HCT116 (cell line): Measurements from ENCODE around the gene OR51E2.

Experiments
- CEBPB ChIP-seq: IDR thresholded peaks from 2 replicates; pipeline ENCODE4 v1.6.1; 2012; ENCODE audit warnings: low read depth
- ELF1 ChIP-seq: IDR thresholded peaks from 2 replicates; pipeline ENCODE4 v1.6.1; 2012; ENCODE audit warnings: low read depth, borderline replicate concordance
- EZH2 ChIP-seq: fragments of 200-600 bp; sonication (generic); IDR thresholded peaks from 2 replicates; pipeline ENCODE4 v1.6.1; 2017; ENCODE audit warnings: antibody characterized with exemption, mixed run types
- EZH2phosphoT487 ChIP-seq: fragments of 200-600 bp; IDR thresholded peaks from 2 replicates; pipeline ENCODE4 v1.6.1; 2018; ENCODE audit warnings: antibody characterized with exemption, borderline replicate concordance
- JUND ChIP-seq: IDR thresholded peaks from 2 replicates; pipeline ENCODE4 v1.6.1; 2012
- POLR2A ChIP-seq: IDR thresholded peaks from 2 replicates; pipeline ENCODE4 v1.7.0; 2011; ENCODE audit warnings: borderline replicate concordance; ENCODE audit not compliant: insufficient read depth, insufficient read length; ENCODE audit errors: extremely low read depth
- POLR2AphosphoS5 ChIP-seq: IDR thresholded peaks from 2 replicates; pipeline ENCODE4 v1.6.1; 2011; ENCODE audit warnings: mild to moderate bottlenecking, low read depth, low read length, moderate library complexity
- SIN3A ChIP-seq: IDR thresholded peaks from 2 replicates; pipeline ENCODE4 v1.6.1; 2012; ENCODE audit warnings: low read depth
- SRF ChIP-seq: IDR thresholded peaks from 2 replicates; pipeline ENCODE4 v1.6.1; 2012; ENCODE audit warnings: low read depth
- TCF7L2 ChIP-seq: IDR thresholded peaks from 2 replicates; pipeline ENCODE4 v1.7.0; 2011; ENCODE audit warnings: borderline replicate concordance, inconsistent platforms; ENCODE audit not compliant: insufficient read depth, insufficient read length; ENCODE audit errors: extremely low read depth
- YY1 ChIP-seq: IDR thresholded peaks from 2 replicates; pipeline ENCODE4 v1.6.1; 2011; ENCODE audit warnings: low read length, low read depth, moderate library complexity, mild to moderate bottlenecking; ENCODE audit not compliant: insufficient replicate concordance; ENCODE audit errors: extremely low read depth
- TF ChIP-seq, protein P1 (sequence below), 3 experiments: fragments of 200-600 bp in 1 of 3; sonication (generic) in 1 of 3; IDR thresholded peaks in 2 of 3; conservative IDR thresholded peaks in 1 of 3; 2 replicates each; pipeline ENCODE4 v1.5.1; 2012 to 2017; ENCODE audit warnings: low read depth in 2 of 3, low read length in 2 of 3, antibody characterized with exemption in 1 of 3, borderline replicate concordance in 1 of 3, control low read depth in 1 of 3, mild to moderate bottlenecking in 1 of 3, mixed read lengths in 1 of 3, mixed run types in 1 of 3, moderate library complexity in 1 of 3; ENCODE audit not compliant: insufficient read depth in 1 of 3
- TF ChIP-seq, protein P2 (sequence below): IDR thresholded peaks from 2 replicates; pipeline ENCODE4 v1.6.1; 2012

DNA sequence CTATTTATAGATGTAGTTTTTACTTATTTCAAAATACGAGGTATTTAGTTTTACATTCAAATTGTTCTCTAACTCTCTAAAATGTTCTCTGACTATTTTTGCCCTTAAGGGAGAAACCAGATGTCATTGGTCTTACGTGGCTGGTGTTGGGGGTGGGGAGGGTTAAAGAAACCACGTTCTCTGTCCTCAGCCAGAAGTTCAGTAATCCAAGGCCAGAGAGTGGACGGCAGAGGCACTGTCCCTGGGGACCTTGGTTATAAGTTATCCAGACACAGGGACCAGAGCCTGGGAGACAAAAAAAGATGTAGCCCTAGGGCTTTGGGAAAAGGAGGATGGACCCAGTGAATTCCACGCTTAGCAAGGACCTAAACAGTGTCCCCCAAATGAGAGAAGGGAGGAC lies 54.6 kb downstream of the OR51E2 start:
- TF ChIP-seq ELF1 (no peak), POLR2AphosphoS5 (no peak), EZH2phosphoT487 (no peak), CEBPB (no peak), SRF (no peak), TCF7L2 (no peak), SIN3A (no peak), POLR2A (no peak), EZH2 (no peak), YY1 (no peak), JUND (no peak)
- TF ChIP-seq, protein P1, sequence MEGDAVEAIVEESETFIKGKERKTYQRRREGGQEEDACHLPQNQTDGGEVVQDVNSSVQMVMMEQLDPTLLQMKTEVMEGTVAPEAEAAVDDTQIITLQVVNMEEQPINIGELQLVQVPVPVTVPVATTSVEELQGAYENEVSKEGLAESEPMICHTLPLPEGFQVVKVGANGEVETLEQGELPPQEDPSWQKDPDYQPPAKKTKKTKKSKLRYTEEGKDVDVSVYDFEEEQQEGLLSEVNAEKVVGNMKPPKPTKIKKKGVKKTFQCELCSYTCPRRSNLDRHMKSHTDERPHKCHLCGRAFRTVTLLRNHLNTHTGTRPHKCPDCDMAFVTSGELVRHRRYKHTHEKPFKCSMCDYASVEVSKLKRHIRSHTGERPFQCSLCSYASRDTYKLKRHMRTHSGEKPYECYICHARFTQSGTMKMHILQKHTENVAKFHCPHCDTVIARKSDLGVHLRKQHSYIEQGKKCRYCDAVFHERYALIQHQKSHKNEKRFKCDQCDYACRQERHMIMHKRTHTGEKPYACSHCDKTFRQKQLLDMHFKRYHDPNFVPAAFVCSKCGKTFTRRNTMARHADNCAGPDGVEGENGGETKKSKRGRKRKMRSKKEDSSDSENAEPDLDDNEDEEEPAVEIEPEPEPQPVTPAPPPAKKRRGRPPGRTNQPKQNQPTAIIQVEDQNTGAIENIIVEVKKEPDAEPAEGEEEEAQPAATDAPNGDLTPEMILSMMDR (IDR thresholded peaks at IDR 0.05 in 2 of 3, conservative IDR thresholded peaks at IDR 0.05 in 1 of 3; ENCODE audit: borderline replicate concordance in 1 of 3, insufficient read depth in 1 of 3, low read depth in 2 of 3, low read length in 2 of 3), result no peak
- TF ChIP-seq, protein P2, sequence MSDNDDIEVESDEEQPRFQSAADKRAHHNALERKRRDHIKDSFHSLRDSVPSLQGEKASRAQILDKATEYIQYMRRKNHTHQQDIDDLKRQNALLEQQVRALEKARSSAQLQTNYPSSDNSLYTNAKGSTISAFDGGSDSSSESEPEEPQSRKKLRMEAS, result no peak
